Glutamatergic neuron (in vitro differentiated cells): ENCODE measurements around the gene SLC1A4. TPM values are rescaled to one million over a fixed set of nuclear protein-coding genes. Genes with fewer than 3 reads are reported as not detected.
"Not testable (repeated sequence)": the region's sequence is repeated elsewhere in the genome, so short reads cannot be mapped to it uniquely, and the experiment has no call there.

Experiments
- DNase-seq: peaks from one replicate; pipeline ENCODE4 v3.0.0; 2022
- H3K27ac Mint-ChIP-seq: one replicate; pipeline ENCODE4 v1.8.0; 2020; ENCODE audit warnings: mild to moderate bottlenecking, mixed read lengths, inconsistent platforms; ENCODE audit not compliant: unreplicated experiment
- H3K27me3 Mint-ChIP-seq: one replicate; pipeline ENCODE4 v1.8.0; 2020; ENCODE audit warnings: mild to moderate bottlenecking, moderate library complexity, mixed read lengths, inconsistent platforms; ENCODE audit not compliant: unreplicated experiment
- H3K36me3 Mint-ChIP-seq: one replicate; pipeline ENCODE4 v1.8.0; 2020; ENCODE audit warnings: mild to moderate bottlenecking, mixed read lengths, inconsistent platforms; ENCODE audit not compliant: unreplicated experiment
- H3K4me1 Mint-ChIP-seq: one replicate; pipeline ENCODE4 v1.8.0; 2020; ENCODE audit warnings: mild to moderate bottlenecking, low read depth, mixed read lengths, inconsistent platforms; ENCODE audit not compliant: unreplicated experiment
- H3K4me3 Mint-ChIP-seq: one replicate; pipeline ENCODE4 v1.8.0; 2020; ENCODE audit warnings: mild to moderate bottlenecking, mixed read lengths, inconsistent platforms; ENCODE audit not compliant: unreplicated experiment
- H3K9me3 Mint-ChIP-seq: one replicate; pipeline ENCODE4 v1.8.0; 2020; ENCODE audit warnings: mild to moderate bottlenecking, moderate library complexity, mixed read lengths, inconsistent platforms; ENCODE audit not compliant: unreplicated experiment
- CTCF ChIP-seq: fragments of 200-600 bp; sonication (generic); IDR thresholded peaks from one replicate; pipeline ENCODE4 v1.5.0; 2021; ENCODE audit not compliant: partially characterized antibody, unreplicated experiment
- total RNA-seq: library from RNA; stranded (reverse); fragmentation: NEBNext Ultra II Directional; extraction: Animal tissue kit (Norgen Biotek cat#: 25700); gene quantifications from one replicate; pipeline ENCODE4 v1.2.1, GENCODE V29; 2021; ENCODE audit not compliant: unreplicated experiment

SLC1A4 gene
- total RNA-seq, 1 donor from 2014 or later: 27.9 TPM

GRCh38 chr2:65019010-65019409 lies 29.8 kb downstream of the SLC1A4 start:
- Mint-ChIP-seq H3K4me3 (no peak overlapping the region), H3K27me3 (no peaks in the 10 kb centered on the region), H3K36me3 (peaks cover 7% of the 10 kb centered on the region), H3K9me3 (no peaks in the 10 kb centered on the region), H3K27ac (no peak overlapping the region), H3K4me1 (peaks cover 11% of the 10 kb centered on the region)
- DNase-seq: no peak
- TF ChIP-seq CTCF: no peak

GRCh38 chr2:65019675-65020195 lies 30.5 kb downstream of the SLC1A4 start:
- no peak overlapping the region for H3K4me3 Mint-ChIP-seq
- H3K27me3 Mint-ChIP-seq: no peaks in the 10 kb centered on the region
- no peak for DNase-seq
- no peaks in the 10 kb centered on the region for H3K9me3 Mint-ChIP-seq
- H3K36me3 Mint-ChIP-seq: peaks cover 7% of the 10 kb centered on the region
- no peak overlapping the region for H3K27ac Mint-ChIP-seq
- H3K4me1 Mint-ChIP-seq: peaks cover 11% of the 10 kb centered on the region
- no peak for TF ChIP-seq CTCF

GRCh38 chr2:65020251-65020650 lies 31.1 kb downstream of the SLC1A4 start:
- H3K36me3 Mint-ChIP-seq, H3K9me3 Mint-ChIP-seq, H3K27ac Mint-ChIP-seq, H3K4me3 Mint-ChIP-seq, H3K27me3 Mint-ChIP-seq, DNase-seq: not testable (repeated sequence)
- peaks cover 11% of the 10 kb centered on the region for H3K4me1 Mint-ChIP-seq

- no peak for DNase-seq
- TF ChIP-seq CTCF: no peak
- peaks cover 7% of the 10 kb centered on the region for H3K36me3 Mint-ChIP-seq
- H3K9me3 Mint-ChIP-seq: no peaks in the 10 kb centered on the region
- H3K27me3 Mint-ChIP-seq: no peaks in the 10 kb centered on the region
- H3K4me3 Mint-ChIP-seq: no peak overlapping the region
- H3K27ac Mint-ChIP-seq: no peak overlapping the region
- H3K4me1 Mint-ChIP-seq: peaks cover 11% of the 10 kb centered on the region
Measured at GRCh38 chr2:65020943-65021528, 31.8 kb downstream of the SLC1A4 start.

- peaks cover 7% of the 10 kb centered on the region for H3K36me3 Mint-ChIP-seq
- DNase-seq: no peak
- no peak overlapping the region for H3K4me3 Mint-ChIP-seq
Measured at GRCh38 chr2:65021709-65022108, 32.5 kb downstream of the SLC1A4 start.

More at GRCh38 chr2:65021709-65022108, 32.5 kb downstream of the SLC1A4 start:
- no peaks in the 10 kb centered on the region for H3K27me3 Mint-ChIP-seq
- TF ChIP-seq CTCF: no peak
- H3K27ac Mint-ChIP-seq: no peak overlapping the region
- H3K9me3 Mint-ChIP-seq: peaks cover 2% of the 10 kb centered on the region
- peaks cover 10% of the 10 kb centered on the region for H3K4me1 Mint-ChIP-seq
